Measurements from ENCODE around the gene TCP10L.
"Not testable (repeated sequence)": the region's sequence is repeated elsewhere in the genome, so short reads cannot be mapped to it uniquely, and the experiment has no call there.

The TCP10L gene

GRCh38 chr21:32584472-32584871 is 851 bp downstream of the TCP10L start:
- no peak for DNase-seq

- DNase-seq: no peak
Measured at GRCh38 chr21:32581732-32582131, 3.6 kb downstream of the TCP10L start.

GRCh38 chr21:32580949-32581348 is 4.4 kb downstream of the TCP10L start:
- no peak for DNase-seq

GRCh38 chr21:32578107-32578691 is 7.1 kb downstream of the TCP10L start:
- no peak for DNase-seq

GRCh38 chr21:32576011-32576410 is 9.3 kb downstream of the TCP10L start:
- no peak for DNase-seq

- no peak for DNase-seq
Measured at GRCh38 chr21:32574946-32575925, 10.1 kb downstream of the TCP10L start.

GRCh38 chr21:32572574-32573420 is 12.5 kb downstream of the TCP10L start:
- DNase-seq: peak; percentile 80

- no peak for DNase-seq
Measured at GRCh38 chr21:32570456-32570855, 14.9 kb downstream of the TCP10L start.

GRCh38 chr21:32569261-32570230 is 15.8 kb downstream of the TCP10L start:
- DNase-seq: peak; percentile 86

GRCh38 chr21:32567626-32568025 is 17.7 kb downstream of the TCP10L start:
- no peak for DNase-seq

GRCh38 chr21:32566741-32567389 is 18.5 kb downstream of the TCP10L start:
- DNase-seq: no peak

GRCh38 chr21:32565856-32566465 is 19.4 kb downstream of the TCP10L start:
- no peak for DNase-seq

GRCh38 chr21:32562915-32563314 is 22.4 kb downstream of the TCP10L start:
- no peak for DNase-seq

GRCh38 chr21:32562426-32562825 is 22.9 kb downstream of the TCP10L start:
- DNase-seq: no peak

- DNase-seq: not testable (repeated sequence)
Measured at GRCh38 chr21:32561476-32561875, 23.8 kb downstream of the TCP10L start.

GRCh38 chr21:32560896-32561295 is 24.4 kb downstream of the TCP10L start:
- DNase-seq: no peak

GRCh38 chr21:32559006-32559610 is 26.2 kb downstream of the TCP10L start:
- no peak for DNase-seq

- no peak for DNase-seq
Measured at GRCh38 chr21:32558106-32558505, 27.2 kb downstream of the TCP10L start.

- DNase-seq: no peak
Measured at GRCh38 chr21:32554832-32555638, 30.3 kb downstream of the TCP10L start.

GRCh38 chr21:32549886-32550285 is 35.4 kb downstream of the TCP10L start:
- no peak for DNase-seq

Measured in NCI-H1105 treated with DMSO at 0.1 percent for 48 hours (cell line).